Neural cell (in vitro differentiated cells): ENCODE results near the gene JAKMIP3. TPM values are rescaled to one million over a fixed set of nuclear protein-coding genes. Genes with fewer than 3 reads are reported as not detected.

Experiments
- H2AFZ ChIP-seq: fragments of 200-600, 300-800 bp; sonication (generic), shearing (Covaris generic); 2 replicates; pipeline ENCODE4 v1.6.0; 2014; ENCODE audit warnings: low read depth, mild to moderate bottlenecking, antibody characterized with exemption, low read length, moderate library complexity
- H3F3A ChIP-seq: fragments of 200-600 bp; shearing (Covaris generic); 2 replicates; pipeline ENCODE4 v1.6.1; 2016; ENCODE audit warnings: mild to moderate bottlenecking, moderate library complexity, mixed read lengths, antibody characterized with exemption, low read length; ENCODE audit not compliant: insufficient read depth, poor library complexity, severe bottlenecking
- H3K27ac ChIP-seq: fragments of 200-600, 300-800 bp; sonication (generic), shearing (Covaris generic); 2 replicates; pipeline ENCODE4 v1.5.1; 2014; ENCODE audit warnings: mild to moderate bottlenecking, low read length, moderate library complexity
- H3K27me3 ChIP-seq: fragments of 300-800, 200-600 bp; sonication (generic), shearing (Covaris generic); 2 replicates; pipeline ENCODE4 v1.6.0; 2014; ENCODE audit warnings: mild to moderate bottlenecking, low read depth, low read length, moderate library complexity; ENCODE audit not compliant: insufficient read depth
- H3K36me3 ChIP-seq: fragments of 300-800, 200-600 bp; sonication (generic), shearing (Covaris generic); 2 replicates; pipeline ENCODE4 v1.5.1; 2014; ENCODE audit warnings: mild to moderate bottlenecking, antibody characterized with exemption, low read length, moderate library complexity; ENCODE audit not compliant: insufficient read depth
- H3K4me2 ChIP-seq: fragments of 300-800, 200-600 bp; sonication (generic), shearing (Covaris generic); 2 replicates; pipeline ENCODE4 v1.6.0; 2014; ENCODE audit warnings: mild to moderate bottlenecking, low read length
- H3K4me3 ChIP-seq: fragments of 300-800, 200-600 bp; sonication (generic), shearing (Covaris generic); 2 replicates; pipeline ENCODE4 v1.5.1; 2014; ENCODE audit warnings: mild to moderate bottlenecking, low read length, moderate library complexity
- H3K79me2 ChIP-seq: fragments of 200-600 bp; shearing (Covaris generic); replicated peaks from 2 replicates; pipeline ENCODE4 v1.6.0; 2014; ENCODE audit warnings: mild to moderate bottlenecking, low read length, moderate library complexity; ENCODE audit not compliant: insufficient read depth
- H3K9ac ChIP-seq: fragments of 300-800, 200-600 bp; sonication (generic), shearing (Covaris generic); 2 replicates; pipeline ENCODE4 v1.6.1; 2016; ENCODE audit warnings: mild to moderate bottlenecking, low read length, mixed read lengths
- H3K9me2 ChIP-seq: fragments of 200-600 bp; shearing (Covaris generic); 2 replicates; pipeline ENCODE4 v1.6.1; 2016; ENCODE audit warnings: mild to moderate bottlenecking, low read length, mixed read lengths; ENCODE audit not compliant: insufficient read depth
- H3K9me3 ChIP-seq: fragments of 200-600, 300-800 bp; sonication (generic), shearing (Covaris generic); 2 replicates; pipeline ENCODE4 v1.6.1; 2016; ENCODE audit warnings: mild to moderate bottlenecking, mixed run types, low read length, moderate library complexity, mixed read lengths
- H4K20me1 ChIP-seq: fragments of 200-600 bp; shearing (Covaris generic); 2 replicates; pipeline ENCODE4 v1.6.1; 2016; ENCODE audit warnings: mild to moderate bottlenecking, mixed run types; ENCODE audit not compliant: insufficient read depth
- CTCF ChIP-seq: fragments of 450-650 bp; IDR thresholded peaks from 2 replicates; pipeline ENCODE4 v1.5.1; 2014; ENCODE audit warnings: antibody characterized with exemption, mild to moderate bottlenecking, moderate library complexity; ENCODE audit not compliant: poor library complexity, severe bottlenecking
- EP300 ChIP-seq: fragments of 450-650 bp; conservative IDR thresholded peaks from 2 replicates; pipeline ENCODE4 v1.6.1; 2014; ENCODE audit warnings: antibody characterized with exemption, mild to moderate bottlenecking, moderate library complexity; ENCODE audit not compliant: poor library complexity, severe bottlenecking
- EZH2 ChIP-seq: fragments of 200-600, 300-800 bp; shearing (Covaris generic), sonication (generic); IDR thresholded peaks from 2 replicates; pipeline ENCODE4 v1.6.1; 2014; ENCODE audit warnings: antibody characterized with exemption, low read length, borderline replicate concordance, mild to moderate bottlenecking; ENCODE audit not compliant: insufficient read depth, poor library complexity, severe bottlenecking
- MXI1 ChIP-seq: fragments of 450-650 bp; conservative IDR thresholded peaks from 2 replicates; pipeline ENCODE4 v1.6.1; 2014; ENCODE audit warnings: antibody characterized with exemption, mild to moderate bottlenecking; ENCODE audit not compliant: poor library complexity, severe bottlenecking
- POLR2AphosphoS5 ChIP-seq: IDR thresholded peaks from 2 replicates; pipeline ENCODE4 v1.6.1; 2012
- RAD21 ChIP-seq: fragments of 450-650 bp; conservative IDR thresholded peaks from 2 replicates; pipeline ENCODE4 v1.6.1; 2014; ENCODE audit warnings: antibody characterized with exemption, mild to moderate bottlenecking, moderate library complexity
- REST ChIP-seq: IDR thresholded peaks from 2 replicates; pipeline ENCODE4 v1.6.1; 2012; ENCODE audit warnings: borderline replicate concordance
- SMC3 ChIP-seq: fragments of 450-650 bp; conservative IDR thresholded peaks from 2 replicates; pipeline ENCODE4 v1.6.1; 2014; ENCODE audit warnings: antibody characterized with exemption, mild to moderate bottlenecking, moderate library complexity; ENCODE audit not compliant: poor library complexity
- TAF1 ChIP-seq: IDR thresholded peaks from 2 replicates; pipeline ENCODE4 v1.6.1; 2012; ENCODE audit warnings: low read depth
- polyA plus RNA-seq: library from polyadenylated mRNA; depleted of rRNA; stranded (reverse); fragments of >200 nt; gene quantifications from 2 replicates; pipeline ENCODE4 v1.2.3, GENCODE V29; 2014

The JAKMIP3 gene
- polyA plus RNA-seq, 1 donor from 2014 or later, result 5.1 TPM

- TF ChIP-seq RAD21, result no peak
- TF ChIP-seq REST, result no peak
- no peak for TF ChIP-seq CTCF
- TF ChIP-seq MXI1, result no peak
- no peak for TF ChIP-seq SMC3
- no peak for TF ChIP-seq POLR2AphosphoS5
- TF ChIP-seq TAF1, result no peak
- no peak for TF ChIP-seq EZH2
- TF ChIP-seq EP300, result no peak
- Histone ChIP-seq H3K9me2 (no peaks in the 10 kb centered on the region), H3K9ac (no peak overlapping the region), H3F3A (no peaks in the 10 kb centered on the region), H3K27me3 (no peaks in the 10 kb centered on the region), H3K79me2 (no peaks in the 10 kb centered on the region), H3K9me3 (no peaks in the 10 kb centered on the region), H4K20me1 (no peaks in the 10 kb centered on the region), H3K27ac (no peak overlapping the region), H3K4me3 (no peak overlapping the region), H2AFZ (no peak overlapping the region), H3K36me3 (no peaks in the 10 kb centered on the region), H3K4me2 (no peak overlapping the region)
Measured at GRCh38 chr10:132110111-132110521, 44.4 kb downstream of the JAKMIP3 start.

GRCh38 chr10:132110713-132111112, 45.0 kb downstream of the JAKMIP3 start:
- Histone ChIP-seq H3K9me3 (no peaks in the 10 kb centered on the region), H3K79me2 (no peaks in the 10 kb centered on the region), H2AFZ (no peak overlapping the region), H3K9me2 (no peaks in the 10 kb centered on the region), H4K20me1 (no peaks in the 10 kb centered on the region), H3K9ac (no peak overlapping the region), H3K4me3 (no peak overlapping the region), H3K27me3 (no peaks in the 10 kb centered on the region), H3F3A (no peaks in the 10 kb centered on the region), H3K36me3 (no peaks in the 10 kb centered on the region), H3K27ac (no peak overlapping the region), H3K4me2 (no peak overlapping the region)
- no peak for TF ChIP-seq MXI1
- TF ChIP-seq EZH2, result no peak
- TF ChIP-seq SMC3, result no peak
- no peak for TF ChIP-seq EP300
- TF ChIP-seq REST, result no peak
